ENCODE results near the gene SAMD11. TPM values are rescaled to one million over a fixed set of nuclear protein-coding genes. Genes with fewer than 3 reads are reported as not detected.
A peak's percentile ranks its signal among the peaks of the same experiment; 100 is the strongest.

Gene SAMD11
- total RNA-seq, 1 donor from 2014 or later: 46.2 TPM

- Mint-ChIP-seq H3K27me3 (ENCODE audit: unreplicated experiment) (peaks cover 12% of the 10 kb centered on the region), H3K27ac (ENCODE audit: unreplicated experiment) (peak overlapping the region; percentile 89)
These were observed 18.1 kb downstream of the SAMD11 start for GRCh38 chr1:941588-942383.

GRCh38 chr1:942411-942821 is 18.7 kb downstream of the SAMD11 start:
- DNase-seq: peak; percentile 77

More at GRCh38 chr1:941588-942383, 18.1 kb downstream of the SAMD11 start:
- peaks cover 15% of the 10 kb centered on the region for H3K9me3 Mint-ChIP-seq (ENCODE audit: unreplicated experiment)
- peak; percentile 88 for DNase-seq
- peak overlapping the region; percentile 82 for H3K4me3 Mint-ChIP-seq (ENCODE audit: unreplicated experiment)
- no peaks in the 10 kb centered on the region for H3K36me3 Mint-ChIP-seq (ENCODE audit: unreplicated experiment)
- no peak for TF ChIP-seq CTCF (IDR thresholded peaks at IDR 0.05; ENCODE audit: partially characterized antibody, unreplicated experiment)
- peaks cover 19% of the 10 kb centered on the region for H3K4me1 Mint-ChIP-seq (ENCODE audit: low read depth, unreplicated experiment)

DNA sequence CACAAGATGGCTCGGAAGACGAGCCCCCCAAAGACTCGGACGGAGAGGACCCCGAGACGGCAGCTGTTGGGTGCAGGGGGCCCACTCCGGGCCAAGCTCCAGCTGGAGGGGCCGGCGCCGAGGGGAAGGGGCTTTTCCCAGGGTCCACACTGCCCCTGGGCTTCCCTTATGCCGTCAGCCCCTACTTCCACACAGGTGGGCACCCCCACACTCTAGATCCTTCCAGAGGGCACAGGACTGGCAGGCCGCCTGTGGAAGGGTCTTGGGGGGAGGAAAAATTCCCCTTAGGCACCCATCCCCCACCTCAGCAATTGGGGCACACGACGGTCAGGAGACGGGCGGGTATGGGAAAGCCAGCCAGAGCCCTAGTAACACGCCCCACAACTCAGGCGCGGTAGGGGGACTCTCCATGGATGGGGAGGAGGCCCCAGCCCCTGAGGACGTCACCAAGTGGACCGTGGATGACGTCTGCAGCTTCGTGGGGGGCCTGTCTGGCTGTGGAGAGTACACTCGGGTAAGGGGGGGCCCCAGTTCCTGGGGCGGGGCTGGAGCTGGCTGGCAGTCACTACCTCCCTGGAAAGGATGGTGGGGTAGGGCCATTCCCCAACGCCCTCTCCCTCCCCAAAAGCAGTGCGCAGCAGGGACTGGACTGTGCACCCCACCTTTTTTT is 19.3 kb downstream of the SAMD11 start:
- Mint-ChIP-seq H3K4me1 (ENCODE audit: low read depth, unreplicated experiment) (peaks cover 15% of the 10 kb centered on the region), H3K27me3 (ENCODE audit: unreplicated experiment) (peaks cover 14% of the 10 kb centered on the region), H3K4me3 (ENCODE audit: unreplicated experiment) (peak overlapping the region; percentile 52), H3K27ac (ENCODE audit: unreplicated experiment) (no peak overlapping the region), H3K9me3 (ENCODE audit: unreplicated experiment) (peaks cover 11% of the 10 kb centered on the region), H3K36me3 (ENCODE audit: unreplicated experiment) (no peaks in the 10 kb centered on the region)
- DNase-seq: no peak
- no peak for TF ChIP-seq CTCF (IDR thresholded peaks at IDR 0.05; ENCODE audit: partially characterized antibody, unreplicated experiment)

More at GRCh38 chr1:942411-942821, 18.7 kb downstream of the SAMD11 start:
- Mint-ChIP-seq H3K4me1 (ENCODE audit: low read depth, unreplicated experiment) (peaks cover 19% of the 10 kb centered on the region), H3K4me3 (ENCODE audit: unreplicated experiment) (no peak overlapping the region), H3K36me3 (ENCODE audit: unreplicated experiment) (no peaks in the 10 kb centered on the region), H3K9me3 (ENCODE audit: unreplicated experiment) (peaks cover 15% of the 10 kb centered on the region), H3K27me3 (ENCODE audit: unreplicated experiment) (peaks cover 14% of the 10 kb centered on the region), H3K27ac (ENCODE audit: unreplicated experiment) (no peak overlapping the region)
- TF ChIP-seq CTCF (IDR thresholded peaks at IDR 0.05; ENCODE audit: partially characterized antibody, unreplicated experiment): no peak

GRCh38 chr1:943545-944340 is 20.0 kb downstream of the SAMD11 start:
- Mint-ChIP-seq H3K27ac (ENCODE audit: unreplicated experiment) (peak overlapping the region; percentile 85), H3K4me3 (ENCODE audit: unreplicated experiment) (peak overlapping the region; percentile 52), H3K4me1 (ENCODE audit: low read depth, unreplicated experiment) (peaks cover 12% of the 10 kb centered on the region), H3K9me3 (ENCODE audit: unreplicated experiment) (peaks cover 10% of the 10 kb centered on the region), H3K27me3 (ENCODE audit: unreplicated experiment) (peaks cover 15% of the 10 kb centered on the region), H3K36me3 (ENCODE audit: unreplicated experiment) (no peaks in the 10 kb centered on the region)
- TF ChIP-seq CTCF (IDR thresholded peaks at IDR 0.05; ENCODE audit: partially characterized antibody, unreplicated experiment): no peak
- no peak for DNase-seq
